CD14-positive monocyte (primary cell): ENCODE results near the gene INO80. TPM values are rescaled to one million over a fixed set of nuclear protein-coding genes. Genes with fewer than 3 reads are reported as not detected.

ENCODE experiments used
- DNase-seq, 3 donors: peaks; one replicate each; pipeline ENCODE4 v3.0.0-alpha.2; 2011 to 2022
- H2AFZ ChIP-seq: 2 replicates; pipeline ENCODE4 v1.6.0; 2012; ENCODE audit warnings: mild to moderate bottlenecking, low read depth, low read length, inconsistent platforms; ENCODE audit not compliant: insufficient read depth, poor library complexity, severe bottlenecking
- H3K27ac ChIP-seq, 2 donors: 1 replicate in 1 of 2; 2 replicates in 1 of 2; pipeline ENCODE4 v1.5.1; 2012 to 2013; ENCODE audit warnings: low read length in 2 of 2, control low read depth in 1 of 2, inconsistent platforms in 1 of 2, low read depth in 1 of 2, mild to moderate bottlenecking in 1 of 2
- H3K27me3 ChIP-seq, 2 donors: one replicate each; pipeline versions ENCODE4 v1.6.0 to v1.6.1; 2011 to 2013; ENCODE audit warnings: low read length in 2 of 2; ENCODE audit not compliant: control insufficient read depth in 2 of 2, insufficient read depth in 2 of 2
- H3K36me3 ChIP-seq, 2 donors: replicated peaks in 1 of 2; 1 replicate in 1 of 2; 2 replicates in 1 of 2; pipeline versions ENCODE4 v1.5.1 to v1.6.1; 2012 to 2013; ENCODE audit warnings: low read length in 2 of 2, control low read depth in 1 of 2, inconsistent platforms in 1 of 2, mild to moderate bottlenecking in 1 of 2; ENCODE audit not compliant: insufficient read depth in 2 of 2, control insufficient read depth in 1 of 2
- H3K4me1 ChIP-seq, 2 donors: 1 replicate in 1 of 2; 2 replicates in 1 of 2; pipeline versions ENCODE4 v1.5.1 to v1.6.1; 2012 to 2013; ENCODE audit warnings: low read length in 2 of 2, control low read depth in 1 of 2, inconsistent platforms in 1 of 2, mild to moderate bottlenecking in 1 of 2, moderate library complexity in 1 of 2; ENCODE audit not compliant: insufficient read depth in 2 of 2, control insufficient read depth in 1 of 2
- H3K4me2 ChIP-seq: replicated peaks from 2 replicates; pipeline ENCODE3; 2012; ENCODE audit warnings: low read length, moderate library complexity, mild to moderate bottlenecking; ENCODE audit not compliant: poor library complexity, severe bottlenecking; ENCODE audit errors: extremely low read depth
- H3K4me3 ChIP-seq, 3 experiments: fragments of 200-600 bp in 1 of 3; sonication (generic) in 1 of 3; replicated peaks in 1 of 3; 1 replicate in 2 of 3; 2 replicates in 1 of 3; pipeline ENCODE4 v1.5.1; 2011 to 2013; ENCODE audit warnings: low read length in 3 of 3, mild to moderate bottlenecking in 3 of 3, control low read depth in 2 of 3, low read depth in 2 of 3, inconsistent platforms in 1 of 3, moderate library complexity in 1 of 3
- H3K79me2 ChIP-seq: 2 replicates; pipeline ENCODE4 v1.6.0; 2012; ENCODE audit warnings: mild to moderate bottlenecking, control low read depth, inconsistent platforms, low read length, moderate library complexity; ENCODE audit not compliant: insufficient read depth
- H3K9ac ChIP-seq: 2 replicates; pipeline ENCODE4 v1.6.0; 2017; ENCODE audit warnings: low read length, mild to moderate bottlenecking; ENCODE audit not compliant: insufficient read depth, poor library complexity, severe bottlenecking
- H3K9me3 ChIP-seq, 2 donors: replicated peaks in 1 of 2; 1 replicate in 1 of 2; 2 replicates in 1 of 2; pipeline versions ENCODE4 v1.5.1 to v1.6.1; 2012 to 2013; ENCODE audit warnings: low read length in 2 of 2, control low read depth in 1 of 2; ENCODE audit not compliant: control insufficient read depth in 1 of 2, insufficient read depth in 1 of 2
- H4K20me1 ChIP-seq: 2 replicates; pipeline ENCODE4 v1.6.0; 2012; ENCODE audit warnings: mild to moderate bottlenecking, low read length, control low read depth, moderate library complexity; ENCODE audit not compliant: insufficient read depth
- H3K27ac Mint-ChIP-seq, 7 donors: one replicate each; pipeline ENCODE4 v1.8.0; 2020; ENCODE audit warnings: mild to moderate bottlenecking in 7 of 7, mixed read lengths in 7 of 7, moderate library complexity in 6 of 7, inconsistent platforms in 2 of 7
- H3K27me3 Mint-ChIP-seq, 3 donors: one replicate each; pipeline ENCODE4 v1.8.0; 2021 to 2022; ENCODE audit warnings: low read depth in 3 of 3, mild to moderate bottlenecking in 3 of 3, mixed read lengths in 3 of 3, moderate library complexity in 3 of 3, inconsistent platforms in 1 of 3
- H3K36me3 Mint-ChIP-seq, 2 donors: one replicate each; pipeline ENCODE4 v1.8.0; 2020; ENCODE audit warnings: mixed read lengths in 2 of 2, inconsistent platforms in 1 of 2, mild to moderate bottlenecking in 1 of 2
- H3K4me1 Mint-ChIP-seq: one replicate; pipeline ENCODE4 v1.8.0; 2020; ENCODE audit warnings: mild to moderate bottlenecking, mixed read lengths
- H3K4me3 Mint-ChIP-seq, 2 donors: one replicate each; pipeline ENCODE4 v1.8.0; 2020; ENCODE audit warnings: mild to moderate bottlenecking in 2 of 2, mixed read lengths in 2 of 2, moderate library complexity in 1 of 2
- H3K9me3 Mint-ChIP-seq, 7 donors: one replicate each; pipeline ENCODE4 v1.8.0; 2020 to 2022; ENCODE audit warnings: mixed read lengths in 7 of 7, mild to moderate bottlenecking in 6 of 7, moderate library complexity in 6 of 7, inconsistent platforms in 2 of 7
- WGBS: methylation state at CpG from one replicate; pipeline ENCODE4 v1.1.5; 2013; ENCODE audit warnings: missing lambda C conversion rate; ENCODE audit not compliant: insufficient coverage; 5-methylcytosine and 5-hydroxymethylcytosine counted together
- intact Hi-C, 2 donors: fragments of 100-400 bp; cut with micrococcal nuclease; formaldehyde crosslinking; loops; one replicate each; pipeline versions ENCODE4 v1.15.0 to v1.15.1; 2023
- polyA plus RNA-seq, 3 donors: library from polyadenylated mRNA; depleted of rRNA in 1 of 3; unstranded in 2 of 3; stranded (reverse) in 1 of 3; fragments of 300-500 nt in 2 of 3; fragments of >200 nt in 1 of 3; fragmentation: Illumina TruSeq in 2 of 3; gene quantifications; 1 replicate in 2 of 3; 2 replicates in 1 of 3; pipeline ENCODE4 v1.2.3, GENCODE V29; 2012 to 2021
- TF ChIP-seq, protein P1 (sequence below): fragments of 200-600 bp; IDR thresholded peaks from one replicate; pipeline ENCODE4 v1.8.0; 2022; ENCODE audit warnings: antibody characterized with exemption, mild to moderate bottlenecking

Gene INO80
- polyA plus RNA-seq, 3 donors, result 2.3 to 13.1 (median 2.4) TPM

DNA sequence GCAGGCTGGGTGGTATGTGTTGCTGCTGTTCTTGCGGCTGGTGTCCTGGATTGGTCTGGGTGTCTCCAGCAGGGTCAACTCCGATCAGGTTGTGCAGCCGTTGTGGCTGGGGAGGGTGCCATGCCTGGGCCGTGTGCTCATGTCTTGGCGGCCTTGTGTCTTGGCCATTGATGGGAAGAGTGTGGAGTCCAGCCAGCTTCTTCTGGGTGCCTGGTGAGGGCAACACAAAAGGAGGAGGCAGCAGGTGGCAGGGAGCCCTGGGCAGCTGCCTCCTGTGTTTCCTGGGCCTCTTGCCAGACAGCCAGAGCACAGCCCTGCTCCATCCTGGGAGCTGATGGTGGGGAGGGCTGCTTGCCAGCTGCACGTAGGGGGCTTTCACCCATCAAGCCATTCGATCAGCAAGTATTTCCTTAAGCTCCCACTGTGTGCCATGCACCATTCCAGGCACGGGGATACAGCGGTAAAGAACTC, 158.5 kb downstream of the INO80 start:
- Mint-ChIP-seq H3K27me3 (peaks cover 14 to 20% (median 16%) of the 10 kb centered on the region in 3 donors), H3K9me3 (peaks cover 0 to 5% (median 0%) of the 10 kb centered on the region in 7 donors), H3K36me3 (no peaks in the 10 kb centered on the region), H3K4me1 (peaks cover 21% of the 10 kb centered on the region), H3K4me3 (peak overlapping the region in 1 of 2 donors; percentile 11), H3K27ac (no peak overlapping the region)
- Histone ChIP-seq H4K20me1 (no peaks in the 10 kb centered on the region), H3K4me3 (no peak overlapping the region), H3K4me2 (no peak overlapping the region), H3K9me3 (no peaks in the 10 kb centered on the region), H3K79me2 (no peaks in the 10 kb centered on the region), H2AFZ (no peak overlapping the region), H3K9ac (no peak overlapping the region), H3K27ac (no peak overlapping the region), H3K27me3 (peaks cover 0 to 9% of the 10 kb centered on the region in 2 donors), H3K4me1 (peaks cover 11 to 14% of the 10 kb centered on the region in 2 donors), H3K36me3 (no peaks in the 10 kb centered on the region)
- WGBS, result 77% methylated on average over 5 of the region's 9 CpGs
- TF ChIP-seq, protein P1, sequence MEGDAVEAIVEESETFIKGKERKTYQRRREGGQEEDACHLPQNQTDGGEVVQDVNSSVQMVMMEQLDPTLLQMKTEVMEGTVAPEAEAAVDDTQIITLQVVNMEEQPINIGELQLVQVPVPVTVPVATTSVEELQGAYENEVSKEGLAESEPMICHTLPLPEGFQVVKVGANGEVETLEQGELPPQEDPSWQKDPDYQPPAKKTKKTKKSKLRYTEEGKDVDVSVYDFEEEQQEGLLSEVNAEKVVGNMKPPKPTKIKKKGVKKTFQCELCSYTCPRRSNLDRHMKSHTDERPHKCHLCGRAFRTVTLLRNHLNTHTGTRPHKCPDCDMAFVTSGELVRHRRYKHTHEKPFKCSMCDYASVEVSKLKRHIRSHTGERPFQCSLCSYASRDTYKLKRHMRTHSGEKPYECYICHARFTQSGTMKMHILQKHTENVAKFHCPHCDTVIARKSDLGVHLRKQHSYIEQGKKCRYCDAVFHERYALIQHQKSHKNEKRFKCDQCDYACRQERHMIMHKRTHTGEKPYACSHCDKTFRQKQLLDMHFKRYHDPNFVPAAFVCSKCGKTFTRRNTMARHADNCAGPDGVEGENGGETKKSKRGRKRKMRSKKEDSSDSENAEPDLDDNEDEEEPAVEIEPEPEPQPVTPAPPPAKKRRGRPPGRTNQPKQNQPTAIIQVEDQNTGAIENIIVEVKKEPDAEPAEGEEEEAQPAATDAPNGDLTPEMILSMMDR, result no peak
- no peak for DNase-seq
- intact Hi-C loops, result no loop called here

DNA sequence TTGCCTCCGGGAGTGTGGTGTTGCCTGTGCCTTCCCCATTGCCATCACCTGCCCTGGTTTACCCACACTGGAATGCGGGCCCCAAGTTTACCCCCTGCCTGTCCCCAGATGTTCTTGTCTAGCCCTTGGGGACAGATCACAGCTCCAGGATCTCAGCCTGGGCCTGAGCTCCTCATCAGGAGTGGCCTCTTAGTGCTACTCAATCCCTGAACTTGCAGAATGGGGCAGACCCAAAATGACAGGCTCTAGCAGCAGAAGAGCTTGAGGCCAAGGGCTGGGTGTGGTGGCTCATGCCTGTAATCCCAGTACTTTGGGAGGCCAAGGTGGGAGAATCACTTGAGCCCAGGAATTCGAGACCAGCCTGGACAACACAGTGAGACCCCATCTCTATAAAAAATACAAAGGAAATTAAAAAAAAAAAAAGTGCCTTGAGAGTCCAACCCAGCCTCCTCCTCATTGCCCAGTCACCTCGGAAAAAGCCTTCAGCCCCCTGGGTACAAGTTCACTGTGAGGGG, 159.0 kb downstream of the INO80 start:
- H3K4me3 ChIP-seq, result no peak overlapping the region
- 92% methylated on average over 2 of the region's 4 CpGs for WGBS
- peaks cover 14 to 20% (median 16%) of the 10 kb centered on the region in 3 donors for H3K27me3 Mint-ChIP-seq
- H3K36me3 Mint-ChIP-seq, result no peaks in the 10 kb centered on the region
- peaks cover 0 to 9% of the 10 kb centered on the region in 2 donors for H3K27me3 ChIP-seq
- peaks cover 0 to 5% (median 0%) of the 10 kb centered on the region in 7 donors for H3K9me3 Mint-ChIP-seq
- no peak overlapping the region for H3K27ac Mint-ChIP-seq
- no peaks in the 10 kb centered on the region for H4K20me1 ChIP-seq
- H3K4me3 Mint-ChIP-seq, result no peak overlapping the region
- TF ChIP-seq, protein P1, result no peak
- peaks cover 24% of the 10 kb centered on the region for H3K4me1 Mint-ChIP-seq
- no peak overlapping the region for H3K4me2 ChIP-seq
- peaks cover 16 to 19% of the 10 kb centered on the region in 2 donors for H3K4me1 ChIP-seq
- intact Hi-C loops, result no loop called here
- no peaks in the 10 kb centered on the region for H3K79me2 ChIP-seq
- H3K9me3 ChIP-seq, result no peaks in the 10 kb centered on the region
- no peak overlapping the region for H3K9ac ChIP-seq
- DNase-seq, result no peak
- no peaks in the 10 kb centered on the region for H3K36me3 ChIP-seq
- H2AFZ ChIP-seq, result no peak overlapping the region
- no peak overlapping the region for H3K27ac ChIP-seq
